ENCODE results near the gene MCC.
A peak's percentile ranks its signal among the peaks of the same experiment; 100 is the strongest.
"Not testable (repeated sequence)": the region's sequence is repeated elsewhere in the genome, so short reads cannot be mapped to it uniquely, and the experiment has no call there.

Gene MCC

GRCh38 chr5:113092683-113093082, 395.6 kb downstream of the MCC start:
- DNase-seq, result no peak

GRCh38 chr5:113091622-113092021, 396.6 kb downstream of the MCC start:
- no peak for DNase-seq

GRCh38 chr5:113090336-113091106, 397.7 kb downstream of the MCC start:
- no peak for DNase-seq

- no peak for DNase-seq
These were observed 398.5 kb downstream of the MCC start for GRCh38 chr5:113089653-113090335.

- no peak for DNase-seq
These were observed 400.2 kb downstream of the MCC start for GRCh38 chr5:113087976-113088514.

- DNase-seq, result no peak
These were observed 402.3 kb downstream of the MCC start for GRCh38 chr5:113085880-113086409.

- DNase-seq, result no peak
These were observed 403.2 kb downstream of the MCC start for GRCh38 chr5:113085084-113085414.

GRCh38 chr5:113084402-113085083, 403.7 kb downstream of the MCC start:
- DNase-seq, result no peak

GRCh38 chr5:113083481-113083880, 404.8 kb downstream of the MCC start:
- no peak for DNase-seq

GRCh38 chr5:113082547-113082905, 405.7 kb downstream of the MCC start:
- no peak for DNase-seq

- peak; percentile 13 for DNase-seq
These were observed 406.2 kb downstream of the MCC start for GRCh38 chr5:113081881-113082546.

- no peak for DNase-seq
These were observed 407.0 kb downstream of the MCC start for GRCh38 chr5:113081091-113081839.

- DNase-seq, result not testable (repeated sequence)
These were observed 411.6 kb downstream of the MCC start for GRCh38 chr5:113076649-113077048.

- DNase-seq, result no peak
These were observed 413.2 kb downstream of the MCC start for GRCh38 chr5:113075019-113075418.

- not testable (repeated sequence) for DNase-seq
These were observed 414.6 kb downstream of the MCC start for GRCh38 chr5:113073629-113074034.

GRCh38 chr5:113071401-113071800, 416.9 kb downstream of the MCC start:
- DNase-seq, result no peak

- DNase-seq, result no peak
These were observed 417.4 kb downstream of the MCC start for GRCh38 chr5:113070901-113071300.

- no peak for DNase-seq
These were observed 419.7 kb downstream of the MCC start for GRCh38 chr5:113068559-113068958.

GRCh38 chr5:113067635-113068344, 420.5 kb downstream of the MCC start:
- DNase-seq, result no peak

GRCh38 chr5:113065626-113066025, 422.6 kb downstream of the MCC start:
- DNase-seq, result no peak

- no peak for DNase-seq
These were observed 423.4 kb downstream of the MCC start for GRCh38 chr5:113064806-113065205.

- DNase-seq, result no peak
These were observed 424.3 kb downstream of the MCC start for GRCh38 chr5:113063927-113064326.

Measured in T1000 (cell line).